ENCODE results near the gene SRC.
A peak's percentile ranks its signal among the peaks of the same experiment; 100 is the strongest.

SRC gene

GRCh38 chr20:37319151-37319671, 26.7 kb upstream of the SRC start:
- H3K4me3 ChIP-seq (ENCODE audit: low read length), result no peak overlapping the region
- peak; percentile 25 for DNase-seq (ENCODE audit: low read depth)
- TF ChIP-seq, protein P1, sequence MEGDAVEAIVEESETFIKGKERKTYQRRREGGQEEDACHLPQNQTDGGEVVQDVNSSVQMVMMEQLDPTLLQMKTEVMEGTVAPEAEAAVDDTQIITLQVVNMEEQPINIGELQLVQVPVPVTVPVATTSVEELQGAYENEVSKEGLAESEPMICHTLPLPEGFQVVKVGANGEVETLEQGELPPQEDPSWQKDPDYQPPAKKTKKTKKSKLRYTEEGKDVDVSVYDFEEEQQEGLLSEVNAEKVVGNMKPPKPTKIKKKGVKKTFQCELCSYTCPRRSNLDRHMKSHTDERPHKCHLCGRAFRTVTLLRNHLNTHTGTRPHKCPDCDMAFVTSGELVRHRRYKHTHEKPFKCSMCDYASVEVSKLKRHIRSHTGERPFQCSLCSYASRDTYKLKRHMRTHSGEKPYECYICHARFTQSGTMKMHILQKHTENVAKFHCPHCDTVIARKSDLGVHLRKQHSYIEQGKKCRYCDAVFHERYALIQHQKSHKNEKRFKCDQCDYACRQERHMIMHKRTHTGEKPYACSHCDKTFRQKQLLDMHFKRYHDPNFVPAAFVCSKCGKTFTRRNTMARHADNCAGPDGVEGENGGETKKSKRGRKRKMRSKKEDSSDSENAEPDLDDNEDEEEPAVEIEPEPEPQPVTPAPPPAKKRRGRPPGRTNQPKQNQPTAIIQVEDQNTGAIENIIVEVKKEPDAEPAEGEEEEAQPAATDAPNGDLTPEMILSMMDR (IDR thresholded peaks at IDR 0.05; ENCODE audit: insufficient read depth, low read depth, low read length, missing control alignments), result no peak

GRCh38 chr20:37323985-37324384, 22.0 kb upstream of the SRC start:
- TF ChIP-seq, protein P1 (IDR thresholded peaks at IDR 0.05; ENCODE audit: insufficient read depth, low read depth, low read length, missing control alignments), result no peak
- peak; percentile 75 for DNase-seq (ENCODE audit: low read depth)
- no peak overlapping the region for H3K4me3 ChIP-seq (ENCODE audit: low read length)

DNA sequence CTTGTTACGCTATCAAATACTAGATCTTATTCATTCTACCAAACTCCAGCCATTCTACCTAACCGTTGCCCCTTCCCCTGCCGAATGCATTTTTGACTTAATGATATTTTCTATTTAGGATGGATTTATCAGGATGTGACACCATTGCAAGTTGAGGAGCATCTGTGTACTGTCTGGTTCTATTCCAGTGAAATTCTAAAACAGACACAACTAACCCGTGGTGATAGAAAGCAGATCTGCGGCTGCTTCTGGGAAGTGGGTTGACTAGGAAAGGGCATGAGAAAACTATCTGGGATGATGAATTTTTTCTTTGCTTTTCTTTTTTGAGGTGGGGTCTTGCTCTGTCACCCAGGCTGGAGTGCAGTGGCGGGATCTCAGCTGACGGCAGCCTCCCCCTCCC, 20.7 kb upstream of the SRC start:
- DNase-seq (ENCODE audit: low read depth), result no peak
- TF ChIP-seq, protein P1 (IDR thresholded peaks at IDR 0.05; ENCODE audit: insufficient read depth, low read depth, low read length, missing control alignments), result no peak
- H3K4me3 ChIP-seq (ENCODE audit: low read length), result no peak overlapping the region

DNA sequence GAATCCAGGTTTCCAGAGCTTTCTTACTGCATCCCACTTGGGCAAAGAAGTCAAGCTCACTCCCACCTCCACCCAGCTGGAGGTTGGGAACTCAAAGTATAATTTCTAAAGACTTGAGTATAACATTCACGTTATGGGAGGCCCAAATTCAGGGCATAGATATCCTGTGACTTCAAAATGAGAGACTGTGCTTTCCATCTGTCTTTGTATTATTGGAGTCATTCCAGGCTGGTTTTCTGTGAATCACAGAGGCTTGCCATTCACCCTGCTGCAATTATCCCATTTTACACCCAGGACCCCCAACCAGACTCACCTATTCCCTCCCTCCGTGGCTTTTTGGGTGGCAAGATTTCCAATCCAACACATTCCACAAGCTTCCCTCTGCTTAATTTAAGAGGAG, 19.3 kb upstream of the SRC start:
- TF ChIP-seq, protein P1 (IDR thresholded peaks at IDR 0.05; ENCODE audit: insufficient read depth, low read depth, low read length, missing control alignments), result no peak
- H3K4me3 ChIP-seq (ENCODE audit: low read length), result no peak overlapping the region
- no peak for DNase-seq (ENCODE audit: low read depth)

- no peak for DNase-seq (ENCODE audit: low read depth)
- TF ChIP-seq, protein P1 (IDR thresholded peaks at IDR 0.05; ENCODE audit: insufficient read depth, low read depth, low read length, missing control alignments), result no peak
- no peak overlapping the region for H3K4me3 ChIP-seq (ENCODE audit: low read length)
Measured at GRCh38 chr20:37327748-37328147, 18.2 kb upstream of the SRC start.

- no peak overlapping the region for H3K4me3 ChIP-seq (ENCODE audit: low read length)
- TF ChIP-seq, protein P1 (IDR thresholded peaks at IDR 0.05; ENCODE audit: insufficient read depth, low read depth, low read length, missing control alignments), result no peak
- no peak for DNase-seq (ENCODE audit: low read depth)
Measured at GRCh38 chr20:37328149-37328945, 17.6 kb upstream of the SRC start.

Data from epithelial cell of esophagus (primary cell).